GM21515 (cell line): ENCODE results near the gene DOK5.

Source experiments
- ATAC-seq: cut with Tn5 transposase; IDR thresholded peaks from one replicate; pipeline ENCODE4 v1.9.1; 2021; ENCODE audit not compliant: unreplicated experiment

Gene DOK5

DNA sequence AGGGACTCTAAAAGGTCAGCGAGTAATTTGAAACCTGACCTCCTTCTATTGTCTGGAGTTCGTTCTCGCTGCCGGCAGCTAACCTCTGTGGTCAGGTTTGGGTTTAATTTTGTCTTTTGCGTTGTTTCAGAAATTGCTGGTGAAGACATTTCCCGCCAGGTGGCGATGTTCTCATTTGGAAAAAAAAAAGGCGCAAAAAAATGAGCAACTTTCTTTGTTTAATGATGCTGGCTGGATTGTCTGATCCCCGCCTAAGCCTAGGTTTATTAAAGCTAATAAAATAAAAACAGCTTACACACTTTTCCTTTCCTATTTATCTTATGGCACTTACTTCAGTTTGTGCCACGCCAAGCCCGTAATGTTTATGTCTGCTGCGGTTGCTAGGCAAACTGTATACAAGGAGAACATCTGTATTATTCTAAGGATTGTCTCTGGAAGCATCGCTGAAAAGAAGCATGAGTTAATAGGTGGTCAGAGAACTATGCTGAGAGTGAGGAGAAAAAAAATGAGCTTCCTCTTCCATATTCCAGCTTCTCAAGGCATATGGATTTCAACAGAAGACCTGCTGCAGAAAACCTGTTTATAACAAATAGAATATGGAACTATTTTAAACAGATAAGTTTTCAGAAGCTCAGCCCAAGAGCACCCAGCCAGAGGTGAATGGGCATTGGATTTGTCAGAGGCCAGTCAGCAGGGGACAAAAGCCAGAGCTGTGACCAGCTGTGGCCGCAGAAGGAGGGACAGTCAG, 205.7 kb downstream of the DOK5 start:
- no peak for ATAC-seq

DNA sequence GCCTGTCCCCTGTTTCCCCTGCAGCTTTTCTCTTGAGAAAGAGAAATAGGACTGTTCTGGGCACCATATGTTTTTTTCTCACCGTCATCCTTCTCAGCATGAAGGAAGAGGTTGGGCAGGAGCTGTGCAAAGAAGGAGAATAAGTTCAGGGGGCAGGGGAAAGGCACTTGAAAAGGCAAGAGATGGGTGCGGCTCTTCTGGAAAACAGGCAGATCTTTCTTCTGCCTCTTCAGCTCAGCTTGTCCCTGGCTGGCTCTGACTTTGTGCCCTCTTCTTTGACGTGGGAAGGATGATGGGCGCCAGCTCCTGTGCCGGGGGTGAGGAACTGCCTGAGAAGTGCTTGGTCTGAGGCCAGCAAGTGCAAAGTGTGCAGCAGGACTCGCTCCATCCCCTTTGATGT, 206.5 kb downstream of the DOK5 start:
- ATAC-seq: no peak

GRCh38 chr20:54688476-54688875, 213.1 kb downstream of the DOK5 start:
- no peak for ATAC-seq

DNA sequence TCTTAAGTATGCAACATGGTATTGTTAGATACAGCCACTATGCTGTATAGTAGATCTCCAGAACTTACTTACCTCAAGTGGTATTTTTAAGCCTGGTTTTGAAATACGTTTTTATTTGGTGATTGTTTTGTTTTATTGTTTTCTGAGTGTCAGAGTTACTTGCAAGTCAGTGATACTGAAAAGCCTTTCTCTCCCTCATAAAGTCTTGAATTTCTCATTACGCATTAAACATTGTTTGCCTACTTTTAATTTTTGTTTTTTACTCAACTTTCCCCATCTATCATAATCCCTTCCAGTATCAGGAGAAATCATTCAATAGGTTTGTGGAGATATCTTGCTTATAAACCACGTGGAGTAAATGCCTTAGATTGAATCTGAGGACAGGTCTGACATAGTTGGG, 214.9 kb downstream of the DOK5 start:
- ATAC-seq: no peak

DNA sequence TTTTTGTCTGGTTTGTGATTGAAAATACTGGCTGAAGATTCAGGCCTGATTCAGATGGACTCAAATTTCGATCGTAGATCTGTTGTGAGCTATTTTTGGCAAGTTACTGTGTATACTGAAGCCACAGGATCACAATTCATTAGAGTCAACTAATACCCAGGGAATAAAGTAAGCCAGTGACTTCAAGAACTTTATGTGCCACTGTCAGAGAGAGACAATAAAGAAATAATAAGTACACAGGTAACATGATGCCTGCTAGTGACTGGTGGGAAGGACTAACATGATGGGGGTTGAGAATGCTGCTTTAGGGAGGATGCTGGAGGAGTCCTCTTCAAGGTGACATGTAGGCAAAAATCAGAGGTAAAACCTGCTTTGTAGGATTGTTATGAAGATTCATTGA, 215.9 kb downstream of the DOK5 start:
- no peak for ATAC-seq

DNA sequence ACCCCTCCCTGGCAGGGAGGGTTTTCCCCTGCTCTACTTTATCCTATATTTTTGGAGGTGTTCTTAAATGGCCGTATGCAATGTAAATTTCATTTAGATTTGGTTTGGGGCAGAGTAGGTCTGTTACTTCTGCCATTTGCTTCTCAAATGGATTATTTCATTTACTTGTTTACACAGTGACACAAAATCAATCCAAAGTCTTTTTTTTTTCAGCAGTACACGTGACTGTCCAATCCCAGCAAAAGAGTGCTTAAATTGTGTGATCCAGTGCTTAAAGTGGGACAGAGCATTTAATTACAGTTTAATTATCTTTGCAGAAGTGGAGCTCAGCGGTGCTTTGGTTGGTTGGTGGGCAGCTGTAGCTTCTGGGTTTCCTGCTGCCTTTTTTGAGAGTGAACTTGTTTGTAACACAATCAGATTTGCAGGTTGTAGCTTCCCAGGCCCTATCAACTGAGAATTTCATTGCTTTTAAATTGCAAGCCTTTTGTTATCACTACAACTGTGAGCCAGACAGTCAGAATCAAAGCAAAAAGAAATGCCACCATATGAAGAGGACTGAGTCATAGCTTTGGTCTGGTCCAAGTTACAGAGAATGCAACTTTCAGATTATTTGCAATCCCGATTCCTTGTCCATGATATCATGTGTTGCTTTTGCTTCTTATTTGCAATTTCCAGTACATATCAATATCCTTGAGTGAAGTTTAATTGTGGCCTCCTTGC, 216.9 kb downstream of the DOK5 start:
- ATAC-seq: no peak

DNA sequence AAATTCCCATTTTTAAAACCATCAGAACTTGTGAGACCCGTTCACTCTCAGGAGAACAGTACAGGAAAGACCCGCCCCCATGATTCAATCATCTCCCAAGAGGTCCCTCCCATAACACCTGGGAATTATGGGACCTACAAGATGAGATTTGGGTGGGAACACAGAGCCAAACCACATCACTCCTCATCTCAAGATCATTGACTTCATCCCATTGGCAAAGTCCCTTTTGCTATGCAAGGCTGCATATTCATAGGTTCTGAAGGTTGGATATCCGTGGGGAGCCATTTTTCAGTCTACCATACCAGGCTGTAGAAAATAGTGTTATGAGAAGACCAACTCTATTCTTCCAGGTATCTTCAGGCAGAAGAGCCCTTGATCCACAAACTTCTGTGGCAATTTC, 219.1 kb downstream of the DOK5 start:
- no peak for ATAC-seq

DNA sequence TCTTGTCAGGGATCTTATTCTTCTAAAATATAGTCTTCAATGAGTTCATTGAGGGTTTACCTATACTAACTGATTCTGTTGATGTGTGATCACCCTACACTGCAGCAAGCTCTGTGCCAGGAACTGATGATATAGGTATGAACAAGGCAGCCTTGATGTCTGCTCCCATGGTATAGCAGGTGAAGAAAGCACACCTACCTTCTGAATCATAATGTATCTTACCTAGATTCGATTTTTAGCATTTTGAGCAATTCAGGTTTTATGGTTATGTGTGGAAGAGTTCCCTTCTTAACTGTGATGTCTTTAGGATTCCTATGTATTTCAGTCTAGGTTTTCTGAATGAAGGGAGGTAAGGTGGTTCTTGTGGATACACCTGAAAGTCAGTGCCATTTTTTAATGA, 223.0 kb downstream of the DOK5 start:
- no peak for ATAC-seq
